ENCODE data around the gene C10orf90. TPM values are rescaled to one million over a fixed set of nuclear protein-coding genes. Genes with fewer than 3 reads are reported as not detected.

The C10orf90 gene
- total and polyA plus RNA-seq, 2 donors (not counting 3 experiments of a cell fraction or from before 2014, with no cell fraction given) = not detected

DNA sequence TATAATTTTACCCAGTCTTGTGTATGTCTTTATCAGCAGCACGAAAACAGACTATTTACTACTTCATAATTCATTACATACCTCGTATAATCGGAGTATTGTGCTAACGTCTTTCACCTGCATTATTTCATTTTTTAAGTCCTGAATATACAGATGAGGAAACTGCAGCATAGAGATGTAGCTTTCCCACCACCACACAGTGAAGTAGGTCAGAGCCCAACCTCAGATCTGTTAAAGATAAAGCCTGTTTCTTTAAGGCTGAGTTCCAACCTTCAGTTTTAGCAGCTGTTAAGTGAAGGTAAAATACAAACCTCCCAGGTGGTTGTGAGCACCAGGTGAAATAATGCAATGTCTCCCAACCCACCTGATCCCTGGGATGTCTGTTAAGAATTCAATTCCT lies 280.2 kb downstream of the C10orf90 start:
- Histone ChIP-seq H3K9me1 (replicated peaks; ENCODE audit: control insufficient read depth, extremely low read depth, insufficient read depth, low read length) (no peaks in the 10 kb centered on the region), H3K9me3 (replicated peaks; ENCODE audit: control insufficient read depth, insufficient read depth, low read length) (no peaks in the 10 kb centered on the region), H3K9ac (replicated peaks; ENCODE audit: extremely low read depth, insufficient read depth, low read length) (no peak overlapping the region), H3K36me3 (ENCODE audit: control insufficient read depth in 2 of 2, extremely low read depth in 1 of 2, insufficient read depth in 2 of 2, low read length in 2 of 2) (no peaks in the 10 kb centered on the region), H3K4me3 (replicated peaks in 1 of 3; ENCODE audit: insufficient read depth in 1 of 3, low read depth in 1 of 3, low read length in 3 of 3) (no peak overlapping the region), H4K20me1 (replicated peaks; ENCODE audit: control insufficient read depth, extremely low read depth, insufficient read depth, low read length) (no peaks in the 10 kb centered on the region), H3K4me2 (ENCODE audit: insufficient read depth, low read length) (no peak overlapping the region), H3K27me3 (ENCODE audit: control insufficient read depth in 2 of 2, insufficient read depth in 2 of 2, low read length in 2 of 2) (peaks cover 3 to 22% of the 10 kb centered on the region in 2 experiments), H3K4me1 (ENCODE audit: control insufficient read depth, extremely low read depth, insufficient read depth, low read length) (no peaks in the 10 kb centered on the region), H2AFZ (ENCODE audit: low read depth, low read length) (no peak overlapping the region), H3K79me2 (ENCODE audit: control insufficient read depth, insufficient read depth, low read length) (no peaks in the 10 kb centered on the region), H3K27ac (ENCODE audit: insufficient read depth, low read depth, low read length) (no peak overlapping the region)
- TF ChIP-seq MYC (IDR thresholded peaks at IDR 0.05; ENCODE audit: low read depth, low read length) (no peak), MAX (IDR thresholded peaks at IDR 0.05; ENCODE audit: insufficient read depth, insufficient read length) (no peak), FOS (IDR thresholded peaks at IDR 0.05; ENCODE audit: borderline replicate concordance, insufficient read depth, low read length) (no peak), POLR2AphosphoS5 (IDR thresholded peaks at IDR 0.05; ENCODE audit: insufficient read depth, low read depth, low read length) (no peak), EZH2 (IDR thresholded peaks at IDR 0.05; ENCODE audit: borderline replicate concordance, low read depth, low read length, severe bottlenecking) (no peak), GATA2 (IDR thresholded peaks at IDR 0.05; ENCODE audit: insufficient read depth, insufficient read length, low read depth, low read length) (no peak), POLR2A (IDR thresholded peaks at IDR 0.05; ENCODE audit: low read depth, low read length) (no peak), JUN (IDR thresholded peaks at IDR 0.05; ENCODE audit: borderline replicate concordance, insufficient read depth, insufficient read length, low read depth) (no peak)
- TF ChIP-seq, protein P1, sequence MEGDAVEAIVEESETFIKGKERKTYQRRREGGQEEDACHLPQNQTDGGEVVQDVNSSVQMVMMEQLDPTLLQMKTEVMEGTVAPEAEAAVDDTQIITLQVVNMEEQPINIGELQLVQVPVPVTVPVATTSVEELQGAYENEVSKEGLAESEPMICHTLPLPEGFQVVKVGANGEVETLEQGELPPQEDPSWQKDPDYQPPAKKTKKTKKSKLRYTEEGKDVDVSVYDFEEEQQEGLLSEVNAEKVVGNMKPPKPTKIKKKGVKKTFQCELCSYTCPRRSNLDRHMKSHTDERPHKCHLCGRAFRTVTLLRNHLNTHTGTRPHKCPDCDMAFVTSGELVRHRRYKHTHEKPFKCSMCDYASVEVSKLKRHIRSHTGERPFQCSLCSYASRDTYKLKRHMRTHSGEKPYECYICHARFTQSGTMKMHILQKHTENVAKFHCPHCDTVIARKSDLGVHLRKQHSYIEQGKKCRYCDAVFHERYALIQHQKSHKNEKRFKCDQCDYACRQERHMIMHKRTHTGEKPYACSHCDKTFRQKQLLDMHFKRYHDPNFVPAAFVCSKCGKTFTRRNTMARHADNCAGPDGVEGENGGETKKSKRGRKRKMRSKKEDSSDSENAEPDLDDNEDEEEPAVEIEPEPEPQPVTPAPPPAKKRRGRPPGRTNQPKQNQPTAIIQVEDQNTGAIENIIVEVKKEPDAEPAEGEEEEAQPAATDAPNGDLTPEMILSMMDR (IDR thresholded peaks at IDR 0.05; ENCODE audit: extremely low read depth in 1 of 2, insufficient read depth in 1 of 2, low read depth in 1 of 2, low read length in 2 of 2) = no peak
- ChIA-PET POLR2A (no interaction called here), CTCF (no interaction called here)
- no peak for FAIRE-seq
- no TSS peak for BruUV-seq (replicated peaks)
- intact Hi-C loops (cut with micrococcal nuclease) = no loop called here
- no peak for DNase-seq (ENCODE audit: low read depth, low spot score)
- dilution Hi-C loops (cut with MboI; ENCODE audit: extremely low pct_ligation_motif_present, low sequenced_read_pairs) = no loop called here
